ENCODE results near the gene CYP11A1. TPM values are rescaled to one million over a fixed set of nuclear protein-coding genes. Genes with fewer than 3 reads are reported as not detected.
"Not testable (repeated sequence)": the region's sequence is repeated elsewhere in the genome, so short reads cannot be mapped to it uniquely, and the experiment has no call there.

The CYP11A1 gene
- total RNA-seq, 1 experiment from 2014 or later = not detected

GRCh38 chr15:74393423-74393822 is 26.0 kb upstream of the CYP11A1 start:
- Histone ChIP-seq H3K4me1 (ENCODE audit: low read length) (peaks cover 51% of the 10 kb centered on the region), H2AFZ (ENCODE audit: low read length) (no peak overlapping the region), H3K9me3 (ENCODE audit: low read length) (no peaks in the 10 kb centered on the region), H3K36me3 (ENCODE audit: insufficient read depth, low read length) (no peaks in the 10 kb centered on the region), H3K27me3 (ENCODE audit: low read length) (no peaks in the 10 kb centered on the region), H3K9me2 (replicated peaks; ENCODE audit: insufficient read depth, low read length) (no peaks in the 10 kb centered on the region), H3K4me3 (ENCODE audit: low read length) (no peak overlapping the region), H4K20me1 (ENCODE audit: insufficient read depth, low read depth, low read length) (no peaks in the 10 kb centered on the region), H3K27ac (ENCODE audit: low read length) (no peak overlapping the region), H3K9ac (ENCODE audit: low read length) (no peak overlapping the region), H3K4me2 (ENCODE audit: low read depth, low read length, poor library complexity, severe bottlenecking) (no peak overlapping the region), H3K79me2 (ENCODE audit: low read length) (no peaks in the 10 kb centered on the region)
- no peak for DNase-seq

- Histone ChIP-seq H4K20me1 (ENCODE audit: insufficient read depth, low read depth, low read length) (no peaks in the 10 kb centered on the region), H3K4me3 (ENCODE audit: low read length) (no peak overlapping the region), H3K36me3 (ENCODE audit: insufficient read depth, low read length) (no peaks in the 10 kb centered on the region), H3K27ac (ENCODE audit: low read length) (no peak overlapping the region), H3K9me2 (replicated peaks; ENCODE audit: insufficient read depth, low read length) (no peaks in the 10 kb centered on the region), H3K9ac (ENCODE audit: low read length) (no peak overlapping the region), H3K4me2 (ENCODE audit: low read depth, low read length, poor library complexity, severe bottlenecking) (no peak overlapping the region), H2AFZ (ENCODE audit: low read length) (no peak overlapping the region), H3K9me3 (ENCODE audit: low read length) (no peaks in the 10 kb centered on the region), H3K27me3 (ENCODE audit: low read length) (no peaks in the 10 kb centered on the region), H3K4me1 (ENCODE audit: low read length) (peaks cover 46% of the 10 kb centered on the region), H3K79me2 (ENCODE audit: low read length) (no peaks in the 10 kb centered on the region)
- no peak for DNase-seq
Measured at GRCh38 chr15:74392902-74393301, 25.5 kb upstream of the CYP11A1 start.

DNA sequence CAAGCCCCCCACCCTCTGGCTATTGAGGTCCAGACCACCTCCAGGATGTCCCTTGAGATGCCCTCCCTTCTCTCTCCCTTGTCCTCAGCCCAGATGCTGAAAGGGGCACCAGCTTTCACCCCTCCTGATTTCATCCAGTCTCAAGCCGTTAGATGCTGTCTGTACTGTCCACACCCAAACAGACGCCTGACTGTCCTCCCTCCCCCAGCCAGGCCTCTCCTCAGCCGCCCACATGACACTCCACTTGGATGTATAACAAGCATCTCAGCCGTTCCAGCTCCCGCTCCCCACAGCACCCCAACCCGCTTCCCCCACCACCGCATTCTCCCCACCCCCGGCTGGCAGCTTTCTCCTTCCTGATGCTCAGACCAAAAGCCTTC is 25.0 kb upstream of the CYP11A1 start:
- H3K4me2 ChIP-seq (ENCODE audit: low read depth, low read length, poor library complexity, severe bottlenecking) = no peak overlapping the region
- H3K79me2 ChIP-seq (ENCODE audit: low read length) = no peaks in the 10 kb centered on the region
- no peaks in the 10 kb centered on the region for H3K9me2 ChIP-seq (replicated peaks; ENCODE audit: insufficient read depth, low read length)
- H3K27ac ChIP-seq (ENCODE audit: low read length) = no peak overlapping the region
- H3K9ac ChIP-seq (ENCODE audit: low read length) = no peak overlapping the region
- no peak overlapping the region for H2AFZ ChIP-seq (ENCODE audit: low read length)
- H4K20me1 ChIP-seq (ENCODE audit: insufficient read depth, low read depth, low read length) = no peaks in the 10 kb centered on the region
- H3K36me3 ChIP-seq (ENCODE audit: insufficient read depth, low read length) = no peaks in the 10 kb centered on the region
- peaks cover 43% of the 10 kb centered on the region for H3K4me1 ChIP-seq (ENCODE audit: low read length)
- no peaks in the 10 kb centered on the region for H3K9me3 ChIP-seq (ENCODE audit: low read length)
- DNase-seq = no peak
- H3K4me3 ChIP-seq (ENCODE audit: low read length) = no peak overlapping the region
- H3K27me3 ChIP-seq (ENCODE audit: low read length) = no peaks in the 10 kb centered on the region

GRCh38 chr15:74391582-74392450 is 24.4 kb upstream of the CYP11A1 start:
- H3K9me3 ChIP-seq (ENCODE audit: low read length) = no peaks in the 10 kb centered on the region
- H3K4me1 ChIP-seq (ENCODE audit: low read length) = peaks cover 43% of the 10 kb centered on the region
- no peaks in the 10 kb centered on the region for H3K27me3 ChIP-seq (ENCODE audit: low read length)
- H3K9ac ChIP-seq (ENCODE audit: low read length) = no peak overlapping the region
- H3K4me3 ChIP-seq (ENCODE audit: low read length) = no peak overlapping the region
- no peak overlapping the region for H2AFZ ChIP-seq (ENCODE audit: low read length)
- DNase-seq = no peak
- H3K4me2 ChIP-seq (ENCODE audit: low read depth, low read length, poor library complexity, severe bottlenecking) = no peak overlapping the region
- no peaks in the 10 kb centered on the region for H3K9me2 ChIP-seq (replicated peaks; ENCODE audit: insufficient read depth, low read length)
- no peak overlapping the region for H3K27ac ChIP-seq (ENCODE audit: low read length)
- H3K36me3 ChIP-seq (ENCODE audit: insufficient read depth, low read length) = no peaks in the 10 kb centered on the region
- H4K20me1 ChIP-seq (ENCODE audit: insufficient read depth, low read depth, low read length) = no peaks in the 10 kb centered on the region
- no peaks in the 10 kb centered on the region for H3K79me2 ChIP-seq (ENCODE audit: low read length)

GRCh38 chr15:74390647-74391288 is 23.3 kb upstream of the CYP11A1 start:
- Histone ChIP-seq H3K4me1 (ENCODE audit: low read length) (peaks cover 43% of the 10 kb centered on the region), H3K4me3 (ENCODE audit: low read length) (no peak overlapping the region), H3K9me2 (replicated peaks; ENCODE audit: insufficient read depth, low read length) (no peaks in the 10 kb centered on the region), H2AFZ (ENCODE audit: low read length) (no peak overlapping the region), H3K27me3 (ENCODE audit: low read length) (no peaks in the 10 kb centered on the region), H3K9me3 (ENCODE audit: low read length) (no peaks in the 10 kb centered on the region), H3K9ac (ENCODE audit: low read length) (no peak overlapping the region), H4K20me1 (ENCODE audit: insufficient read depth, low read depth, low read length) (no peaks in the 10 kb centered on the region), H3K36me3 (ENCODE audit: insufficient read depth, low read length) (no peaks in the 10 kb centered on the region), H3K27ac (ENCODE audit: low read length) (no peak overlapping the region), H3K79me2 (ENCODE audit: low read length) (no peaks in the 10 kb centered on the region), H3K4me2 (ENCODE audit: low read depth, low read length, poor library complexity, severe bottlenecking) (no peak overlapping the region)
- DNase-seq = no peak

- not testable (repeated sequence) for H3K79me2 ChIP-seq (ENCODE audit: low read length); H3K9ac ChIP-seq (ENCODE audit: low read length); H3K27me3 ChIP-seq (ENCODE audit: low read length); H3K27ac ChIP-seq (ENCODE audit: low read length); H3K9me3 ChIP-seq (ENCODE audit: low read length); DNase-seq; H3K4me3 ChIP-seq (ENCODE audit: low read length); H4K20me1 ChIP-seq (ENCODE audit: insufficient read depth, low read depth, low read length); H3K9me2 ChIP-seq (replicated peaks; ENCODE audit: insufficient read depth, low read length); H2AFZ ChIP-seq (ENCODE audit: low read length); H3K4me2 ChIP-seq (ENCODE audit: low read depth, low read length, poor library complexity, severe bottlenecking); H3K36me3 ChIP-seq (ENCODE audit: insufficient read depth, low read length)
- H3K4me1 ChIP-seq (ENCODE audit: low read length) = peaks cover 43% of the 10 kb centered on the region
Measured at GRCh38 chr15:74390049-74390646, 22.7 kb upstream of the CYP11A1 start.

- Histone ChIP-seq H3K4me1 (ENCODE audit: low read length) (peaks cover 43% of the 10 kb centered on the region), H4K20me1 (ENCODE audit: insufficient read depth, low read depth, low read length) (no peaks in the 10 kb centered on the region), H3K9ac (ENCODE audit: low read length) (no peak overlapping the region), H3K27ac (ENCODE audit: low read length) (no peak overlapping the region), H3K9me2 (replicated peaks; ENCODE audit: insufficient read depth, low read length) (no peaks in the 10 kb centered on the region), H3K4me3 (ENCODE audit: low read length) (no peak overlapping the region), H3K27me3 (ENCODE audit: low read length) (no peaks in the 10 kb centered on the region), H3K36me3 (ENCODE audit: insufficient read depth, low read length) (no peaks in the 10 kb centered on the region), H3K4me2 (ENCODE audit: low read depth, low read length, poor library complexity, severe bottlenecking) (no peak overlapping the region), H2AFZ (ENCODE audit: low read length) (no peak overlapping the region), H3K9me3 (ENCODE audit: low read length) (no peaks in the 10 kb centered on the region), H3K79me2 (ENCODE audit: low read length) (no peaks in the 10 kb centered on the region)
- no peak for DNase-seq
Measured at GRCh38 chr15:74389241-74390048, 22.0 kb upstream of the CYP11A1 start.

Measured in Karpas-422 (cell line).